Effector memory CD4-positive, alpha-beta T cell (primary cell): Measurements from ENCODE around the gene ANXA2.
"Not testable (repeated sequence)": the region's sequence is repeated elsewhere in the genome, so short reads cannot be mapped to it uniquely, and the experiment has no call there.

Experiments used
- DNase-seq, 3 donors: peaks; one replicate each; pipeline ENCODE4 v3.0.0-alpha.2; 2020
- H3K27ac ChIP-seq: 2 replicates; pipeline ENCODE4 v1.7.0; 2013; ENCODE audit warnings: mild to moderate bottlenecking, low read length, moderate library complexity; ENCODE audit not compliant: insufficient read depth, poor library complexity, severe bottlenecking
- H3K27me3 ChIP-seq: replicated peaks from 2 replicates; pipeline ENCODE4 v1.7.0; 2013; ENCODE audit warnings: mild to moderate bottlenecking, low read length; ENCODE audit not compliant: insufficient read depth, control insufficient read depth, poor library complexity, severe bottlenecking
- H3K36me3 ChIP-seq: 2 replicates; pipeline ENCODE4 v1.7.0; 2013; ENCODE audit warnings: mild to moderate bottlenecking, low read length, moderate library complexity; ENCODE audit not compliant: control insufficient read depth, insufficient read depth
- H3K4me1 ChIP-seq: 2 replicates; pipeline ENCODE4 v1.7.0; 2013; ENCODE audit warnings: low read length, mild to moderate bottlenecking; ENCODE audit not compliant: control insufficient read depth, insufficient read depth, poor library complexity, severe bottlenecking
- H3K4me3 ChIP-seq: 2 replicates; pipeline ENCODE4 v1.7.0; 2013; ENCODE audit warnings: low read length, low read depth, mild to moderate bottlenecking; ENCODE audit not compliant: insufficient read depth, poor library complexity, severe bottlenecking
- H3K9me3 ChIP-seq: 2 replicates; pipeline ENCODE4 v1.7.0; 2013; ENCODE audit warnings: mild to moderate bottlenecking, low read length, moderate library complexity; ENCODE audit not compliant: control insufficient read depth

Gene ANXA2

GRCh38 chr15:60423537-60423936, 25.8 kb upstream of the ANXA2 start:
- DNase-seq = no peak
- Histone ChIP-seq H3K9me3 (no peaks in the 10 kb centered on the region), H3K4me1 (no peaks in the 10 kb centered on the region), H3K4me3 (no peak overlapping the region), H3K36me3 (peaks cover 7% of the 10 kb centered on the region), H3K27ac (no peak overlapping the region), H3K27me3 (no peaks in the 10 kb centered on the region)

GRCh38 chr15:60421544-60421943, 23.8 kb upstream of the ANXA2 start:
- Histone ChIP-seq H3K4me1 (no peaks in the 10 kb centered on the region), H3K27ac (no peak overlapping the region), H3K9me3 (no peaks in the 10 kb centered on the region), H3K4me3 (no peak overlapping the region), H3K36me3 (peaks cover 3% of the 10 kb centered on the region), H3K27me3 (no peaks in the 10 kb centered on the region)
- DNase-seq = no peak

GRCh38 chr15:60420203-60420716, 22.5 kb upstream of the ANXA2 start:
- Histone ChIP-seq H3K36me3 (peaks cover 3% of the 10 kb centered on the region), H3K27ac (no peak overlapping the region), H3K4me1 (no peaks in the 10 kb centered on the region), H3K9me3 (no peaks in the 10 kb centered on the region), H3K4me3 (no peak overlapping the region), H3K27me3 (no peaks in the 10 kb centered on the region)
- no peak for DNase-seq

- DNase-seq = no peak
- Histone ChIP-seq H3K36me3 (peaks cover 3% of the 10 kb centered on the region), H3K4me1 (no peaks in the 10 kb centered on the region), H3K27me3 (no peaks in the 10 kb centered on the region), H3K4me3 (no peak overlapping the region), H3K9me3 (no peaks in the 10 kb centered on the region), H3K27ac (no peak overlapping the region)
Observed at GRCh38 chr15:60419753-60420152, 22.0 kb upstream of the ANXA2 start.

- no peaks in the 10 kb centered on the region for H3K4me1 ChIP-seq
- peaks cover 3% of the 10 kb centered on the region for H3K36me3 ChIP-seq
- no peaks in the 10 kb centered on the region for H3K9me3 ChIP-seq
- no peaks in the 10 kb centered on the region for H3K27me3 ChIP-seq
- no peak for DNase-seq
- no peak overlapping the region for H3K4me3 ChIP-seq
- H3K27ac ChIP-seq = no peak overlapping the region
Observed at GRCh38 chr15:60418096-60418495, 20.3 kb upstream of the ANXA2 start.

- Histone ChIP-seq H3K4me1 (no peaks in the 10 kb centered on the region), H3K9me3 (no peaks in the 10 kb centered on the region), H3K27me3 (no peaks in the 10 kb centered on the region), H3K27ac (no peak overlapping the region), H3K4me3 (no peak overlapping the region), H3K36me3 (peaks cover 2% of the 10 kb centered on the region)
- DNase-seq = no peak
Observed at GRCh38 chr15:60417112-60417511, 19.3 kb upstream of the ANXA2 start.

- Histone ChIP-seq H3K27ac (no peak overlapping the region), H3K4me1 (no peaks in the 10 kb centered on the region), H3K9me3 (no peaks in the 10 kb centered on the region), H3K36me3 (no peaks in the 10 kb centered on the region), H3K4me3 (no peak overlapping the region), H3K27me3 (no peaks in the 10 kb centered on the region)
- no peak for DNase-seq
Observed at GRCh38 chr15:60416484-60416883, 18.7 kb upstream of the ANXA2 start.

GRCh38 chr15:60414016-60414682, 16.4 kb upstream of the ANXA2 start:
- H3K9me3 ChIP-seq = no peaks in the 10 kb centered on the region
- H3K4me1 ChIP-seq = no peaks in the 10 kb centered on the region
- no peaks in the 10 kb centered on the region for H3K36me3 ChIP-seq
- no peaks in the 10 kb centered on the region for H3K27me3 ChIP-seq
- no peak overlapping the region for H3K4me3 ChIP-seq
- no peak overlapping the region for H3K27ac ChIP-seq
- DNase-seq = no peak

- H3K27me3 ChIP-seq = no peaks in the 10 kb centered on the region
- no peak overlapping the region for H3K4me3 ChIP-seq
- H3K27ac ChIP-seq = no peak overlapping the region
- no peaks in the 10 kb centered on the region for H3K9me3 ChIP-seq
- no peak for DNase-seq
- H3K4me1 ChIP-seq = peaks cover 5% of the 10 kb centered on the region
- no peaks in the 10 kb centered on the region for H3K36me3 ChIP-seq
Observed at GRCh38 chr15:60413231-60413824, 15.5 kb upstream of the ANXA2 start.

- H3K4me3 ChIP-seq, H3K27me3 ChIP-seq, H3K4me1 ChIP-seq, H3K36me3 ChIP-seq, DNase-seq, H3K27ac ChIP-seq, H3K9me3 ChIP-seq: not testable (repeated sequence)
Observed at GRCh38 chr15:60412807-60413206, 15.0 kb upstream of the ANXA2 start.
